Naive B cell (primary cell): ENCODE measurements around the gene KIAA0040. TPM values are rescaled to one million over a fixed set of nuclear protein-coding genes. Genes with fewer than 3 reads are reported as not detected.

ENCODE experiments used
- ATAC-seq, 2 donors: fragments of 150-1000 bp; cut with Tn5 transposase; 2 replicates each; pipeline ENCODE4 v1.10.0; 2021; ENCODE audit warnings: low read depth in 2 of 2, mild to moderate bottlenecking in 2 of 2, moderate library complexity in 2 of 2
- DNase-seq: peaks from one replicate; pipeline ENCODE4 v3.0.0; 2022
- H3K27ac Mint-ChIP-seq, 6 donors: one replicate each; pipeline ENCODE4 v1.8.0; 2020 to 2022; ENCODE audit warnings: mild to moderate bottlenecking in 6 of 6, mixed read lengths in 6 of 6, moderate library complexity in 5 of 6, inconsistent platforms in 2 of 6
- H3K27me3 Mint-ChIP-seq, 3 donors: one replicate each; pipeline ENCODE4 v1.8.0; 2021 to 2022; ENCODE audit warnings: mixed read lengths in 3 of 3, mild to moderate bottlenecking in 1 of 3
- H3K36me3 Mint-ChIP-seq, 2 donors: one replicate each; pipeline ENCODE4 v1.8.0; 2020 to 2022; ENCODE audit warnings: mixed read lengths in 2 of 2, inconsistent platforms in 1 of 2, mild to moderate bottlenecking in 1 of 2
- H3K4me1 Mint-ChIP-seq, 3 donors: one replicate each; pipeline ENCODE4 v1.8.0; 2020 to 2022; ENCODE audit warnings: mixed read lengths in 3 of 3, inconsistent platforms in 1 of 3, mild to moderate bottlenecking in 1 of 3, moderate library complexity in 1 of 3
- H3K4me3 Mint-ChIP-seq, 8 donors: one replicate each; pipeline ENCODE4 v1.8.0; 2020 to 2022; ENCODE audit warnings: mild to moderate bottlenecking in 8 of 8, mixed read lengths in 8 of 8, moderate library complexity in 8 of 8, inconsistent platforms in 2 of 8
- H3K9me3 Mint-ChIP-seq, 7 donors: one replicate each; pipeline ENCODE4 v1.8.0; 2020 to 2022; ENCODE audit warnings: mixed read lengths in 7 of 7, mild to moderate bottlenecking in 5 of 7, inconsistent platforms in 2 of 7, moderate library complexity in 1 of 7
- polyA plus RNA-seq, 6 donors: library from polyadenylated mRNA; unstranded; fragments of 300-500 nt; fragmentation: Illumina TruSeq; gene quantifications; one replicate each; pipeline ENCODE4 v1.2.3, GENCODE V29; 2021; ENCODE audit warnings: low read depth in 6 of 6

Gene KIAA0040
- polyA plus RNA-seq, 6 donors from 2014 or later, result 97.1 to 182 (median 140) TPM

DNA sequence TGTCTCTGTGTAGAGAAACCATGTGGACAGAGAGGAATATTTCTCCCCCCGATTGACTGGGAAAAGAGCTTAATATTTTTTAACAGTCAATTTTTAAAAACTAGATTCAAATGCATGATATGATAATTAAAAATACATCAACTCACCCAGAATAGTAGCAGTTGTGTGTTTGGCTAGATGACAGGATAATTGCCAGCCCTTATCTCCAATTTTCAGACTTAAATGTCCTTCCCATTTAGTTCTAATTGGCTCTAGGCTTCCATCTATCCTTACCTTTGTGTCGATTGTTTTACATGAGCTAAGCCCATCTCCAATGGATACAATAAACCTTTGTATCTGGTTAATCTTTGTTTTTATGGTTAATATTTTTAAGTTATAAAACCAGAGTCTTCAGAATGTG is 23.9 kb upstream of the KIAA0040 start:
- Mint-ChIP-seq H3K9me3 (peaks cover 0 to 2% (median 0%) of the 10 kb centered on the region in 7 donors), H3K36me3 (no peaks in the 10 kb centered on the region), H3K27ac (no peak overlapping the region), H3K4me3 (no peak overlapping the region), H3K4me1 (peaks cover 42 to 56% (median 51%) of the 10 kb centered on the region in 3 donors), H3K27me3 (no peaks in the 10 kb centered on the region)
- no peak for DNase-seq
- no peak for ATAC-seq

- no peak for ATAC-seq
- Mint-ChIP-seq H3K27me3 (no peaks in the 10 kb centered on the region), H3K4me3 (no peak overlapping the region), H3K9me3 (peaks cover 0 to 2% (median 0%) of the 10 kb centered on the region in 7 donors), H3K27ac (peak overlapping the region in 4 of 6 donors; percentile 10 to 93 (median 58)), H3K4me1 (peaks cover 37 to 59% (median 48%) of the 10 kb centered on the region in 3 donors), H3K36me3 (no peaks in the 10 kb centered on the region)
- no peak for DNase-seq
Observed at GRCh38 chr1:175211656-175212055, 19.1 kb upstream of the KIAA0040 start.

- no peaks in the 10 kb centered on the region for H3K36me3 Mint-ChIP-seq
- H3K9me3 Mint-ChIP-seq, result peaks cover 0 to 2% (median 0%) of the 10 kb centered on the region in 7 donors
- H3K4me1 Mint-ChIP-seq, result peaks cover 39 to 60% (median 50%) of the 10 kb centered on the region in 3 donors
- H3K27me3 Mint-ChIP-seq, result no peaks in the 10 kb centered on the region
- H3K4me3 Mint-ChIP-seq, result no peak overlapping the region
- no peak for ATAC-seq
- DNase-seq, result no peak
- peak overlapping the region in 4 of 6 donors; percentile 93 to 98 (median 97) for H3K27ac Mint-ChIP-seq
Observed at GRCh38 chr1:175210744-175211143, 18.2 kb upstream of the KIAA0040 start.

DNA sequence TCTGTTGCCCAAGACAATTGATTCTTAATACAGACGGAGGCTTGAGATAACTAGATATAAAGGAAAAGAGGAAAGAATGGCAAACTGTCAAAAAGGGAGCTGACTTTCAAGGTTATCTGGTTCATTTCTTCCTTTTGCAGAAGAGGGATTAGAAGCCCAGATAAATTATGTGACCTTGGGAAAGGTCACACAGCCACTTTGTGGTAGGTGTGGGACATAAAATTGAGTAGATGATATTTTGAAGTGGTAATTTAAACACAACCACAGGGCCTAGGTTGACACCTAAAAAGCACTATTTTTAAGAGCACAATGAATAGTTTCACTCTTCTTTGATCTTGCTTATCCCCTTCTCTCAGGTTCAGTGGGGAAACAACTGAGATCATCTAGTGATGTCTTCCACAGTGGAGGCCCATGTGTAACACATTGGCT is 16.9 kb upstream of the KIAA0040 start:
- H3K9me3 Mint-ChIP-seq, result peaks cover 0 to 2% (median 0%) of the 10 kb centered on the region in 7 donors
- H3K27me3 Mint-ChIP-seq, result no peaks in the 10 kb centered on the region
- no peaks in the 10 kb centered on the region for H3K36me3 Mint-ChIP-seq
- ATAC-seq (no peak), DNase-seq (no peak)
- H3K4me1 Mint-ChIP-seq, result peaks cover 44 to 72% (median 61%) of the 10 kb centered on the region in 3 donors
- H3K4me3 Mint-ChIP-seq, result peak overlapping the region; percentile 5 to 90 (median 85)
- peak overlapping the region; percentile 93 to 98 (median 98) for H3K27ac Mint-ChIP-seq

DNA sequence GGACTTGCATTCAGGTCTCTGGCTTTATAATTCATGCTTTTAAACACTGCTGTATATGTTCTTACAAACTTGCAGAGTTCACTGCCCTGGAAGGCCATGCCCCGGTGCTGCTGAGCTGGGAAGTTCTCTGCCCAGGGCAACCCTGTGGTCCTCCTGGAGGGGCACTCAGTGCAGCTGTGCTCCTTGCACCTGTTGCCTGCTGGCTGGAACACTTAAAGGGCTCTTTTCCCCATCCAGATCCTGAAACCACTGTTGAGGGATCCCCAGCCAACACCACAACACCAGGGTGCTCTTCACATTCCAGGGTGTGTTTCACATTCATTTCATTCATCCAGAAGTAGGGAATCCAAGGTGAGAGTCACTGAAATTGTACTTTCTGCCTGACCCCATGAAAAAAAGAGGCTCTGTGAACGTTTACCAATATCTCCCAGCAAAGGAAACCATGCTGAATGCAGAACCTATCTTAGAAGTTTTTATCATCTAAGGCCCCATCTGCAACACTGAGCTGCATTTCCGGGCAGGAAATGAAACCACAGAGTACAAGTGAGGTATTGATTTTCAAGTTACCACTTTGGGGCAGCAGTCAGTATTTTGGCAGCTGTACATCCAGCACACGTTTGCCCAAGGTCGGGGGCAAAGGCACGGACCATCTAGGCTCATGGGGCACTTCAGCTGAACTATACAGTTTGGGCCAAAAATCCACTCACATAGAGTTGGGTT is 16.4 kb upstream of the KIAA0040 start:
- Mint-ChIP-seq H3K27me3 (no peaks in the 10 kb centered on the region), H3K4me3 (peak overlapping the region; percentile 5 to 90 (median 85)), H3K36me3 (no peaks in the 10 kb centered on the region), H3K4me1 (peaks cover 50 to 78% (median 62%) of the 10 kb centered on the region in 3 donors), H3K27ac (peak overlapping the region; percentile 93 to 98 (median 98)), H3K9me3 (peaks cover 0 to 2% (median 0%) of the 10 kb centered on the region in 7 donors)
- ATAC-seq, result peak; percentile 96 to 97
- peak; percentile 65 for DNase-seq

DNA sequence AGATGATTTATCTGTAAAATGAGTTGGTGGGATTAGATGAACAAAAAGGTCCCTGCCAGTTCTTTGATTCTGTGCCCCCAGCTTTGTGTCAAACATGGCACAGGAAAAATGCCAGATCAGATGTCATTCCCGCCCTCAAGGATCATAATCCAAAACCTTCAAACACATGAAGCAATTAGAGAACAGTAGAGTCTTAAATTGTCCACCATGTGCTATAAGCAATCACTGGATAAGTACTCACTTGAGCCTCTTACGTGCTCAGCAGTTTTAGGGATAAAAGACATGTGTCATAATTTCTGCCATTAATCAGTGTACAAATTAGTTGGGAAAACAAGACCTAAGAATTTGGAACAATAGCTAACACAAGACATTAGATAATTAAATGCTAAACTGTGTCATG is 15.4 kb upstream of the KIAA0040 start:
- Mint-ChIP-seq H3K4me1 (peaks cover 55 to 83% (median 69%) of the 10 kb centered on the region in 3 donors), H3K27ac (peak overlapping the region in 5 of 6 donors; percentile 16 to 75 (median 63))

GRCh38 chr1:175206687-175207086 is 14.1 kb upstream of the KIAA0040 start:
- DNase-seq (no peak), ATAC-seq (no peak)
- Mint-ChIP-seq H3K27me3 (no peaks in the 10 kb centered on the region), H3K4me3 (peak overlapping the region in 1 of 8 donors; percentile 4), H3K4me1 (peaks cover 53 to 89% (median 72%) of the 10 kb centered on the region in 3 donors), H3K9me3 (no peaks in the 10 kb centered on the region), H3K36me3 (no peaks in the 10 kb centered on the region), H3K27ac (peak overlapping the region in 2 of 6 donors; percentile 14 to 74)

More for the DNA sequence above, 15.4 kb upstream of the KIAA0040 start:
- Mint-ChIP-seq H3K9me3 (no peaks in the 10 kb centered on the region), H3K27me3 (no peaks in the 10 kb centered on the region), H3K36me3 (no peaks in the 10 kb centered on the region), H3K4me3 (peak overlapping the region in 1 of 8 donors; percentile 6)
- DNase-seq (no peak), ATAC-seq (no peak)

DNA sequence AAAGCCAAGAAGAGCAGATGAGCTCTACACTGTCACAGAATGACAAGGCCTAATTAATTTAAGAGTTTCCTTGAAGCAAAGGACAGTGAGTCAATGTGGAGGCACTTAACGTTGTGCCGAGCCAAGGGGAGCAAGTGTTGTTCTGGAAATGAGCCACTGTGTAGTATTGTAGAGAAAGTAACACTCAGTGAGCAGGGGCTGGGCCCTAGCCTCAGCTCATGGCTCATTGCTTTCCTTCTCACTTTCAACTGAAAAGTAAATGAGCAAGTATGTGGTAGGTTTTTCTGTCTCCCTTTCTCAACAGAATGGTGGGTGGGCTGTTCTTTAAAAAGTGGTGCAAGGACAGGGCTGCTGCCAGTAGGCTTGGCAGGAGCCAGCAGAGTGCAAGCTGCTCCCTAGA is 11.8 kb upstream of the KIAA0040 start:
- Mint-ChIP-seq H3K4me3 (peak overlapping the region in 7 of 8 donors; percentile 7 to 88 (median 59)), H3K9me3 (no peaks in the 10 kb centered on the region), H3K36me3 (no peaks in the 10 kb centered on the region), H3K27ac (peak overlapping the region; percentile 42 to 91 (median 80)), H3K4me1 (peaks cover 62 to 88% (median 79%) of the 10 kb centered on the region in 3 donors), H3K27me3 (no peaks in the 10 kb centered on the region)
- no peak for DNase-seq
- peak; percentile 26 to 27 for ATAC-seq

GRCh38 chr1:175203570-175204068 is 11.0 kb upstream of the KIAA0040 start:
- H3K4me3 Mint-ChIP-seq, result peak overlapping the region in 7 of 8 donors; percentile 37 to 88 (median 53)
- H3K4me1 Mint-ChIP-seq, result peaks cover 61 to 88% (median 79%) of the 10 kb centered on the region in 3 donors
- ATAC-seq (peak; percentile 81 to 84), DNase-seq (no peak)
- peak overlapping the region in 4 of 6 donors; percentile 17 to 78 (median 67) for H3K27ac Mint-ChIP-seq
- no peaks in the 10 kb centered on the region for H3K27me3 Mint-ChIP-seq
- H3K36me3 Mint-ChIP-seq, result no peaks in the 10 kb centered on the region
- no peaks in the 10 kb centered on the region for H3K9me3 Mint-ChIP-seq

GRCh38 chr1:175200678-175201521 is 8.3 kb upstream of the KIAA0040 start:
- no peak for DNase-seq
- H3K4me3 Mint-ChIP-seq, result peak overlapping the region in 7 of 8 donors; percentile 8 to 88 (median 47)
- no peaks in the 10 kb centered on the region for H3K36me3 Mint-ChIP-seq
- no peak for ATAC-seq
- H3K27me3 Mint-ChIP-seq, result no peaks in the 10 kb centered on the region
- peaks cover 66 to 96% (median 92%) of the 10 kb centered on the region in 3 donors for H3K4me1 Mint-ChIP-seq
- H3K9me3 Mint-ChIP-seq, result no peaks in the 10 kb centered on the region
- peak overlapping the region in 3 of 6 donors; percentile 34 to 84 (median 42) for H3K27ac Mint-ChIP-seq

GRCh38 chr1:175198332-175198731 is 5.8 kb upstream of the KIAA0040 start:
- H3K4me3 Mint-ChIP-seq, result no peak overlapping the region
- DNase-seq, result no peak
- peaks cover 76 to 97% (median 91%) of the 10 kb centered on the region in 3 donors for H3K4me1 Mint-ChIP-seq
- no peak for ATAC-seq
- H3K27ac Mint-ChIP-seq, result peak overlapping the region in 3 of 6 donors; percentile 3 to 71 (median 70)
- H3K36me3 Mint-ChIP-seq, result no peaks in the 10 kb centered on the region
- H3K27me3 Mint-ChIP-seq, result no peaks in the 10 kb centered on the region
- H3K9me3 Mint-ChIP-seq, result no peaks in the 10 kb centered on the region

GRCh38 chr1:175197531-175197930 is 5.0 kb upstream of the KIAA0040 start:
- Mint-ChIP-seq H3K4me1 (peaks cover 78 to 96% (median 92%) of the 10 kb centered on the region in 3 donors), H3K4me3 (peak overlapping the region; percentile 7 to 87 (median 74)), H3K36me3 (no peaks in the 10 kb centered on the region), H3K9me3 (no peaks in the 10 kb centered on the region), H3K27me3 (no peaks in the 10 kb centered on the region), H3K27ac (peak overlapping the region; percentile 89 to 97 (median 94))
- ATAC-seq (peak; percentile 24 to 34), DNase-seq (peak; percentile 44)

DNA sequence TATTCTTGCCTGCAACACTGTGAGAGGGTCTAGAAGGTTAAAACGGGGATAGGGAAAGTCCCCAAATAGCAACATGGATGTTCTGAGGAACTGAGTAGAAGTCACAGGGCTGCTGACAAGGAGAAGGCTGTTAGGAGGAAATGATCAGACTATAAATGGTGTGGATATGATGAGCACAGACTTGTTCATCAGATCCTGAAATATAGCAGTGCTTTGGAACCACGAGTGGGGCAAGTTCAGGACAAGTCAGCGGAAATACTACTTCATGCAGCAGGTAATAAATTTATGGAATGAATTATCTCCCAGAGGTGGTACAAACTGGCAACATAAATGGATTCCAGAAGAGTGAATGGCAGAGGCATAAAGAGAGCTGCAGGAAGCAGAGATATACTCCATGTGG is 3.2 kb upstream of the KIAA0040 start:
- peak overlapping the region; percentile 47 to 85 (median 74) for H3K4me3 Mint-ChIP-seq
- peaks cover 72 to 84% (median 82%) of the 10 kb centered on the region in 3 donors for H3K4me1 Mint-ChIP-seq
- H3K9me3 Mint-ChIP-seq, result no peaks in the 10 kb centered on the region
- peak overlapping the region; percentile 71 to 93 (median 88) for H3K27ac Mint-ChIP-seq
- H3K36me3 Mint-ChIP-seq, result peaks cover 5 to 7% of the 10 kb centered on the region in 2 donors
- no peaks in the 10 kb centered on the region for H3K27me3 Mint-ChIP-seq
- ATAC-seq (peak; percentile 32 to 49), DNase-seq (peak; percentile 37)
